HuH-7.5 (cell line): ENCODE measurements around the gene PIEZO2.
A peak's percentile ranks its signal among the peaks of the same experiment; 100 is the strongest.

Experiments
- DNase-seq: peaks from one replicate; pipeline ENCODE4 v3.0.0; 2011; ENCODE audit warnings: low spot score

The PIEZO2 gene

DNA sequence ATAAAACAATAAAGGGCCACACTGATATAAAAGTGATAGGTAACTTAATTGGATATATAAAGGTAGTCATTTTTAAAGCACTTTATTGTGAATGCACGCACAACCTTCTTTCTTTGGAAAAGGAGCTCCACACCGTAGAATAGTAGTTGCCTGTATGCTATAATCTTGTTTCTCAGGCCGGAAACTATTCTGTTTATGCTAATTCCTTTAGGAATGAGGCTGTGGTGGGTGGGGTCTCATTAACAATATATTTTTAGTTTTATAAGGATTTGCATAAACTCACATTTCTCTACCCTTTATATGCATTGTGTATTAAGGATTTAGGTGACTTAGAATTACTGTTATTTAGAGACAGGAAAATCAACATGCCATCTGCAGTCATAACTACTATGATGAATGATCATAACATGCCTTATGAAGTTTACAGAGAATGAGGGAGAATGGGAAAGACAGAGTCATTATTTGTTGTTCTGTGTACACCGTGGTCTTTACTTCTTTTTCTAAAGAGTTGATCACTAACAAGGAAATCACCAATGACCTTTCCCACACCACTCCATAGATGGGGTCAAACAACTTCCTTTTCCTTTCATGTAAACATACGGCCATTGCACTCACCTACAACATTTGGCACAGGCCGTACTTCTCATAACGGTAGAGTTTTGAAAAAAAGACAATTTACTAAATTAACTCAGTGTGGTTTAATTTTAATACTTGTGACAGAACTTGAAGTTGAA lies 84.5 kb downstream of the PIEZO2 start:
- DNase-seq = no peak

GRCh38 chr18:11064106-11064505 lies 85.3 kb downstream of the PIEZO2 start:
- no peak for DNase-seq

- no peak for DNase-seq
These were observed 93.6 kb downstream of the PIEZO2 start for GRCh38 chr18:11055721-11056120.

GRCh38 chr18:11054497-11054896 lies 94.9 kb downstream of the PIEZO2 start:
- DNase-seq = no peak

- no peak for DNase-seq
These were observed 96.1 kb downstream of the PIEZO2 start for GRCh38 chr18:11053293-11053692.

- DNase-seq = no peak
These were observed 96.6 kb downstream of the PIEZO2 start for GRCh38 chr18:11052800-11053199.

GRCh38 chr18:11051462-11051861 lies 97.9 kb downstream of the PIEZO2 start:
- DNase-seq = no peak

- DNase-seq = no peak
These were observed 98.4 kb downstream of the PIEZO2 start for GRCh38 chr18:11050966-11051365.

DNA sequence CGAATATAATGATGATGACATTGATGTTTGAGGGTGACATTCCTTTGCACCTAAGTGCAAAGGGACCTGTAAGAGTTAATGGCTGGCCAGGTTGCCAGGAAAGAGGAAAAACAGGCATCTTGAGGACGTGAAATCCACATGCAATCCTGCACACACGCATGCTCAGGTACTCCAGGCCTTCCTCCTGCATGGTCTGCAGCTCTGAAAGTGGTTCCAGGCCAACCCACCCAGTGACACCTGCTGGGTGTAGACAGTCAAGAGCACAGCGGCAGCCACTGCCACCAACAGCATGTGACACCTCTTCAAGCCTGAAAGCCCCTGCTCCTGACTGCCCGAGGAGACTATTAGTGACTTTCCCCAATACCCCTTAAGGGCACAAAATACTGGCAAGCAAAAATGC lies 101.6 kb downstream of the PIEZO2 start:
- no peak for DNase-seq

GRCh38 chr18:11047156-11047555 lies 102.2 kb downstream of the PIEZO2 start:
- DNase-seq = no peak

DNA sequence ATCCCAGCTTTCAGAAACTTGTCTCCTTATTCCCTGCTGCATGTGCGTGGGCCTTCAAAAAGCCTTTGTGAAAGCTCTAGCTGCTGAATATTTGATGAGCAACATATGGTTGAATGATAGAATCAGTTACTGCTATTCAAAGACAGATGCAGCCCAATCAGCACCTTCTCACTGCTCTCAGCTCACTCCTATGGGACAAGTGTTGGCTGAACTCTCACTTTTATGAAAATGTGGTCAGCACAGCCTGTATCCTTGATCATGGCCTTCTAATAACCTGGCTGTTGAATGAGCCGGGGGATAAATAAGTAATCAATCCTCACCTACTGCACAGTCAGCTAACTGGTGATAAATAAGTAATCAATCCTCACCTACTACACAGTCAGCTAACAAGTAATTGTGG lies 103.2 kb downstream of the PIEZO2 start:
- DNase-seq = no peak

GRCh38 chr18:11043694-11044093 lies 105.7 kb downstream of the PIEZO2 start:
- DNase-seq = no peak

DNA sequence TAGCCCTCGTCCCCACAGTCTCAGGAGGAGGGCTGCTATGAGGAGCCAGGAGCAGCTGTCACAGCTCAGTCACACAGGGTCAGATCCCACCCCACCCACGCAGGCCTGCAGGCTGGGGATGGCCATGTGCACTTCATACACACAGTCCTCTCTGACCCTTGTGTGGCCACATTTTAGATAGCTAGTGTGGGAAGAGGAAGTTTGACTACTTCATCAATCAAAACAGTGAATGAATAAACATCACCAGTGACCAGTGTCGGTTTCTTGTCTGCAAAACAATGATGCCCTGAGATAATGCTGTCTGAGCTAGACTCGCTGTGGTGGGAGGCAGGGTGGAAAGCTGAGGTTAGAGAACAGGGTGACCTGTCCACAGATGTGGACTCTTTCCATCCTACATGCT lies 107.1 kb downstream of the PIEZO2 start:
- DNase-seq = no peak

- peak; percentile 71 for DNase-seq
These were observed 108.3 kb downstream of the PIEZO2 start for GRCh38 chr18:11040823-11041656.

- no peak for DNase-seq
These were observed 109.0 kb downstream of the PIEZO2 start for GRCh38 chr18:11040359-11040758.

- no peak for DNase-seq
These were observed 111.7 kb downstream of the PIEZO2 start for GRCh38 chr18:11037533-11038240.

DNA sequence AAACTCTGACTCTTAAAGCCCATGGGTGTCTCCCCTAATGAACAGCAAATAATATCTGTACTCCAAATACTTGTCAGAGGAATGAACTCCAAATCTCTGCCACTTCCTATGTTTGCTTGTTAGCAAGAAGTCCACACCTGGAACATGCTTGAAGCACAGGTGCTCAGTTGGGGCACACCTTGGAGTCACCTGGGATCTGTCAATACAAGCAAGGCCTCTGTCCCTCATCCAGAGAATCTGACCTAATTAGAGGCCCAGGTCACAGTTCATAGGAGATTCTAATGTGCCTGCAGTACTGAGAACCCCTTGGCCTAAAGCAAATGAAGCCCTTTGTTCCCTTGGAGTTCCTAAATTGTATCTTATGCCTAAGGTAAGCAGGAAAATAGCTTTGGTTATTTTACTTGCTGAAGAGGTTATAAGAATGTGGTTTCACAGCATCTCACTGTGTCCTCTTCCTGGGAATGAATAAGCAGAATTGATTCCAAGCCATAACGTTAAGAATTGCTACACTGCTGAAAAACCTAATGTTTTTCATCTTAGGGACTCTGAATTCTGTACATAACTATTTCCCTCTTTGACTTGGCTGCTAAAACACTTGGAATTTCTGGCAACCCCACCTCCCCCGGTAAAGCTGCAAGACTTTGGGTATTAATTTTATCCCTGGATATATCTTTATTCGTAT lies 113.4 kb downstream of the PIEZO2 start:
- DNase-seq = no peak

GRCh38 chr18:11035376-11035775 lies 114.0 kb downstream of the PIEZO2 start:
- no peak for DNase-seq

DNA sequence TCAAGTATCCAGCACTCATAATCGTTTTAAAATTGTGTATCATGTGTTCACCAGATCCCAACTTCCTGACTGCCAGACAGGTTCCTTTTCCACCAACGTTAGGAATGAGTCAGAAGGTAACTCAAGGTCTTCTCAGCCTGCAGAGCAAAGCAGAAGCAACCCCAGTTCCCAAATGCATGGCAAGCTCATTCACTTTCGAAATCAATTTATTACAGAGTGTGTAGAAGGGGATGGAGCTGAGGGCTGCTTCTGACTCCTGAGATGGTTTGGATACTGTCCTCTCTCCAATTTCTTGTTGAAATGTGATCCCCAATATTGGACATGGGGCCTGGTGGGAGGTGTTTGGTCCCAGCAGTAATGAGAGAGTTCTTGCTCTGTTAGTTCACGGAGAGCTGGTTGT lies 114.5 kb downstream of the PIEZO2 start:
- DNase-seq = no peak

GRCh38 chr18:11033503-11033902 lies 115.9 kb downstream of the PIEZO2 start:
- DNase-seq = no peak

- no peak for DNase-seq
These were observed 117.4 kb downstream of the PIEZO2 start for GRCh38 chr18:11031966-11032365.

DNA sequence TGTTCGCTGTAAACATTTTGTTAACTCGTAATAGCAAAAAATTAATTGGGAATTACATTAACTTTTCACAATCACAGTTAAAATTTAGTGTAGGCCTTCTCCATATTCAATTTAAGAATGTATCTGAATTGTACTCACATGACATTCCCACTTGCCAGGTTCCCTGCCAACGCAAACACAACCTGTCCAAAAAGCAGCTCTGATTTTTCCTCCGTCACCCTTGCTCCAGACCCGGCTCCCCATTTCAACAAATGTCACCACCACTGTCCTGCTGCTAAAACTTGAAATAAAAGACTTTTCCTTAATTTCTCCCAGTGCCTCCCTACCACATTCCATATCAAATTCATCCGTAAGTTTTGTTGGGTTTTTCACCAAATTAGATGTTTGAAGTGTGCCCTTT lies 120.3 kb downstream of the PIEZO2 start:
- no peak for DNase-seq
